Liver (tissue), 9 donors: ENCODE data around the gene MAIP1. TPM values are rescaled to one million over a fixed set of nuclear protein-coding genes. Genes with fewer than 3 reads are reported as not detected.

ENCODE experiments used
- DNase-seq: peaks from one replicate; pipeline ENCODE4 v3.0.0-alpha.2; 2017; ENCODE audit warnings: low spot score
- H3K27ac ChIP-seq, 2 donors: one replicate each; pipeline ENCODE4 v1.7.0; 2013; ENCODE audit warnings: inconsistent platforms in 2 of 2, low read length in 2 of 2, control low read depth in 1 of 2, low read depth in 1 of 2, mild to moderate bottlenecking in 1 of 2
- H3K27me3 ChIP-seq, 4 donors: one replicate each; pipeline versions ENCODE4 v1.6.1 to v1.7.0; 2013; ENCODE audit warnings: low read length in 3 of 4, inconsistent platforms in 1 of 4, mild to moderate bottlenecking in 1 of 4, moderate library complexity in 1 of 4; ENCODE audit not compliant: control insufficient read depth in 4 of 4, insufficient read depth in 4 of 4
- H3K36me3 ChIP-seq, 4 donors: one replicate each; pipeline versions ENCODE4 v1.6.1 to v1.7.0; 2013; ENCODE audit warnings: low read length in 3 of 4, mild to moderate bottlenecking in 3 of 4, low read depth in 1 of 4, moderate library complexity in 1 of 4; ENCODE audit not compliant: control insufficient read depth in 4 of 4, insufficient read depth in 3 of 4
- H3K4me1 ChIP-seq, 4 donors: one replicate each; pipeline versions ENCODE4 v1.6.1 to v1.7.0; 2013; ENCODE audit warnings: low read length in 3 of 4, mild to moderate bottlenecking in 3 of 4, moderate library complexity in 1 of 4; ENCODE audit not compliant: control insufficient read depth in 4 of 4, insufficient read depth in 4 of 4
- H3K4me3 ChIP-seq, 3 donors: one replicate each; pipeline versions ENCODE4 v1.6.1 to v1.7.0; 2013; ENCODE audit warnings: low read length in 3 of 3, control low read depth in 1 of 3, low read depth in 1 of 3, mild to moderate bottlenecking in 1 of 3
- H3K9ac ChIP-seq, 2 donors: one replicate each; pipeline ENCODE4 v1.7.0; 2013; ENCODE audit warnings: low read length in 2 of 2, mild to moderate bottlenecking in 2 of 2, moderate library complexity in 2 of 2, control low read depth in 1 of 2, low read depth in 1 of 2
- H3K9me3 ChIP-seq, 4 donors: one replicate each; pipeline versions ENCODE4 v1.6.1 to v1.7.0; 2013; ENCODE audit warnings: low read length in 3 of 4; ENCODE audit not compliant: control insufficient read depth in 4 of 4
- ATF3 ChIP-seq: IDR thresholded peaks from 2 replicates; pipeline ENCODE4 v1.6.1; 2016; ENCODE audit warnings: antibody characterized with exemption
- EGR1 ChIP-seq, 2 donors: IDR thresholded peaks; 2 replicates each; pipeline ENCODE4 v1.6.1; 2016 to 2018; ENCODE audit warnings: antibody characterized with exemption in 2 of 2, low read depth in 2 of 2
- FOXA1 ChIP-seq: IDR thresholded peaks from 2 replicates; pipeline ENCODE4 v1.6.1; 2016; ENCODE audit warnings: antibody characterized with exemption
- FOXA2 ChIP-seq: IDR thresholded peaks from 2 replicates; pipeline ENCODE4 v1.6.1; 2016; ENCODE audit warnings: antibody characterized with exemption
- GABPA ChIP-seq, 2 donors: IDR thresholded peaks in 1 of 2; conservative IDR thresholded peaks in 1 of 2; 2 replicates each; pipeline ENCODE4 v1.6.1; 2016; ENCODE audit warnings: antibody characterized with exemption in 2 of 2, mild to moderate bottlenecking in 1 of 2, moderate library complexity in 1 of 2
- HNF4A ChIP-seq, 2 donors: conservative IDR thresholded peaks; 2 replicates each; pipeline ENCODE4 v1.6.1; 2016; ENCODE audit warnings: antibody characterized with exemption in 2 of 2, mild to moderate bottlenecking in 2 of 2
- HNF4G ChIP-seq: IDR thresholded peaks from 2 replicates; pipeline ENCODE4 v1.6.1; 2016; ENCODE audit warnings: antibody characterized with exemption
- RAD21 ChIP-seq, 2 donors: IDR thresholded peaks; 2 replicates each; pipeline ENCODE4 v1.6.1; 2016; ENCODE audit warnings: antibody characterized with exemption in 2 of 2, mild to moderate bottlenecking in 2 of 2
- RXRA ChIP-seq, 2 donors: IDR thresholded peaks; 2 replicates each; pipeline ENCODE4 v1.6.1; 2017 to 2018; ENCODE audit warnings: antibody characterized with exemption in 2 of 2, mild to moderate bottlenecking in 1 of 2
- SP1 ChIP-seq: IDR thresholded peaks from 2 replicates; pipeline ENCODE4 v1.6.1; 2018; ENCODE audit warnings: antibody characterized with exemption, mild to moderate bottlenecking
- TAF1 ChIP-seq: conservative IDR thresholded peaks from 2 replicates; pipeline ENCODE4 v1.6.1; 2016; ENCODE audit warnings: antibody characterized with exemption, mild to moderate bottlenecking
- YY1 ChIP-seq: IDR thresholded peaks from 2 replicates; pipeline ENCODE4 v1.6.1; 2016; ENCODE audit warnings: antibody characterized with exemption, mild to moderate bottlenecking
- ZBTB33 ChIP-seq: IDR thresholded peaks from 2 replicates; pipeline ENCODE4 v1.6.1; 2016; ENCODE audit warnings: antibody characterized with exemption
- WGBS: extraction: QIAGEN DNeasy Blood & Tissue Kit; methylation state at CpG from one replicate; pipeline ENCODE4 v1.1.7; 2013; 5-methylcytosine and 5-hydroxymethylcytosine counted together
- polyA plus RNA-seq, 2 donors: library from polyadenylated mRNA; stranded (reverse) in 1 of 2; unstranded in 1 of 2; fragments of 200-250 nt in 1 of 2; fragments of >200 nt in 1 of 2; fragmentation: Nextera tagmentation in 1 of 2; extraction: Ambion mirVana in 1 of 2; gene quantifications; one replicate each; pipeline versions ENCODE4 v1.2.1 to v1.2.3, GENCODE V29; 2013 to 2015
- total RNA-seq, 2 donors: library from RNA; depleted of rRNA; stranded (reverse); fragments of >200 nt; gene quantifications; one replicate each; pipeline ENCODE4 v1.2.3, GENCODE V29; 2014
- donor health status: healthy.
- donor health status: healthy.
- donor health status: healthy.
- donor health status: healthy.
- donor health status: healthy.

The MAIP1 gene
- total and polyA plus RNA-seq, 4 donors, result 23.0 to 40.2 (median 28.6) TPM

DNA sequence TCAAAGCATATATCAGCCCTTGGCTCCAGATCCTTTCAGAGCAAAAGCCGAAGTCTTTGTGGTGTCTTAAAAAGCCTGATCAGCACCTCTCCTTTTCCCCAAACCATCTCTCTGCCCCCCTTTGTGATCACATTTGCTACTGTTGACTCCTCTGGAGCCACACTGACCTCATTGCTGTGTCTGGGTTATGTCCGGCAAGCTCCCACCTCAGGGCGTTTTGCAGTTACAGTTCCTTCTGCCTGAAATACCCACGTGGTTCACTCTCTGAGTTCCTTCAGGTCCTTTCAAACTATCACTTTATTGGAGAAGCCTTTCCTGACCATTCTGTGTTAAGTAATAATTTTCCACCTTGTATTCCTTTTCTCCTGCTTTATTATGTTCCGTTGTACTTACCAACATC, 32.5 kb upstream of the MAIP1 start:
- H3K4me1 ChIP-seq, result no peaks in the 10 kb centered on the region
- no peak for TF ChIP-seq GABPA (IDR thresholded peaks at IDR 0.05 in 1 of 2, conservative IDR thresholded peaks at IDR 0.05 in 1 of 2)
- TF ChIP-seq YY1, result no peak
- TF ChIP-seq HNF4G, result no peak
- no peak for TF ChIP-seq RXRA (IDR thresholded peaks at IDR 0.05)
- no peak for TF ChIP-seq ATF3
- no peak for TF ChIP-seq SP1
- no peak for TF ChIP-seq HNF4A (conservative IDR thresholded peaks at IDR 0.05)
- no peak for TF ChIP-seq TAF1
- H3K36me3 ChIP-seq, result peaks cover 0 to 7% (median 2%) of the 10 kb centered on the region in 4 donors
- no peaks in the 10 kb centered on the region for H3K27me3 ChIP-seq
- H3K4me3 ChIP-seq, result no peak overlapping the region
- H3K9ac ChIP-seq, result no peak overlapping the region
- WGBS, result 71% methylated on average over 5 of the region's 5 CpGs
- no peak for DNase-seq
- H3K27ac ChIP-seq, result no peak overlapping the region
- H3K9me3 ChIP-seq, result no peaks in the 10 kb centered on the region

- Histone ChIP-seq H3K27ac (no peak overlapping the region), H3K9me3 (no peaks in the 10 kb centered on the region), H3K4me3 (no peak overlapping the region), H3K36me3 (peaks cover 0 to 3% (median 0%) of the 10 kb centered on the region in 4 donors), H3K9ac (no peak overlapping the region), H3K4me1 (no peaks in the 10 kb centered on the region), H3K27me3 (no peaks in the 10 kb centered on the region)
- 90% methylated on average over 2 of the region's 2 CpGs for WGBS
- no peak for TF ChIP-seq YY1
- TF ChIP-seq ZBTB33, result no peak
- no peak for TF ChIP-seq EGR1 (IDR thresholded peaks at IDR 0.05; ENCODE audit: low read depth in 2 of 2)
- no peak for TF ChIP-seq FOXA1
- TF ChIP-seq RAD21 (IDR thresholded peaks at IDR 0.05), result no peak
- no peak for TF ChIP-seq HNF4G
- no peak for TF ChIP-seq ATF3
- no peak for DNase-seq
These were observed 31.5 kb upstream of the MAIP1 start for GRCh38 chr2:199923924-199924323.

GRCh38 chr2:199926806-199927205, 28.6 kb upstream of the MAIP1 start:
- Histone ChIP-seq H3K4me1 (no peaks in the 10 kb centered on the region), H3K9ac (no peak overlapping the region), H3K36me3 (peaks cover 0 to 12% (median 0%) of the 10 kb centered on the region in 4 donors), H3K27ac (no peak overlapping the region), H3K9me3 (no peaks in the 10 kb centered on the region), H3K4me3 (no peak overlapping the region), H3K27me3 (no peaks in the 10 kb centered on the region)
- no peak for DNase-seq
- WGBS, result 65% methylated on average over 1 of the region's 1 CpG
- TF ChIP-seq FOXA2 (no peak), YY1 (no peak), HNF4G (no peak)
